Right kidney (tissue), 1 donor: Measurements from ENCODE around the gene FLVCR2.
A peak's percentile ranks its signal among the peaks of the same experiment; 100 is the strongest.
"Not testable (repeated sequence)": the region's sequence is repeated elsewhere in the genome, so short reads cannot be mapped to it uniquely, and the experiment has no call there.

Source experiments
- DNase-seq: peaks from one replicate; pipeline ENCODE4 v3.0.0-alpha.2; 2016

FLVCR2 gene

GRCh38 chr14:75591987-75592575 is 13.7 kb downstream of the FLVCR2 start:
- DNase-seq = no peak

- no peak for DNase-seq
Measured at GRCh38 chr14:75595226-75595625, 16.8 kb downstream of the FLVCR2 start.

- DNase-seq = no peak
Measured at GRCh38 chr14:75597149-75597548, 18.7 kb downstream of the FLVCR2 start.

GRCh38 chr14:75600100-75600499 is 21.7 kb downstream of the FLVCR2 start:
- not testable (repeated sequence) for DNase-seq

GRCh38 chr14:75601061-75601460 is 22.6 kb downstream of the FLVCR2 start:
- DNase-seq = not testable (repeated sequence)

- DNase-seq = no peak
Measured at GRCh38 chr14:75602503-75602902, 24.1 kb downstream of the FLVCR2 start.

- DNase-seq = peak; percentile 36
Measured at GRCh38 chr14:75604979-75605851, 26.8 kb downstream of the FLVCR2 start.

GRCh38 chr14:75605916-75606315 is 27.5 kb downstream of the FLVCR2 start:
- DNase-seq = no peak

- DNase-seq = no peak
Measured at GRCh38 chr14:75607044-75607443, 28.6 kb downstream of the FLVCR2 start.

GRCh38 chr14:75607842-75608640 is 29.6 kb downstream of the FLVCR2 start:
- DNase-seq = no peak

- no peak for DNase-seq
Measured at GRCh38 chr14:75609116-75609515, 30.7 kb downstream of the FLVCR2 start.

GRCh38 chr14:75609606-75610475 is 31.4 kb downstream of the FLVCR2 start:
- DNase-seq = no peak

- no peak for DNase-seq
Measured at GRCh38 chr14:75610834-75611233, 32.4 kb downstream of the FLVCR2 start.

- DNase-seq = no peak
Measured at GRCh38 chr14:75612157-75612556, 33.7 kb downstream of the FLVCR2 start.

- DNase-seq = no peak
Measured at GRCh38 chr14:75614179-75614578, 35.8 kb downstream of the FLVCR2 start.

- no peak for DNase-seq
Measured at GRCh38 chr14:75615200-75615599, 36.8 kb downstream of the FLVCR2 start.

- DNase-seq = no peak
Measured at GRCh38 chr14:75619548-75619947, 41.1 kb downstream of the FLVCR2 start.

- no peak for DNase-seq
Measured at GRCh38 chr14:75625034-75625433, 46.6 kb downstream of the FLVCR2 start.

GRCh38 chr14:75626396-75626795 is 48.0 kb downstream of the FLVCR2 start:
- DNase-seq = no peak

- no peak for DNase-seq
Measured at GRCh38 chr14:75626863-75627262, 48.4 kb downstream of the FLVCR2 start.

- DNase-seq = no peak
Measured at GRCh38 chr14:75627406-75627805, 49.0 kb downstream of the FLVCR2 start.

- no peak for DNase-seq
Measured at GRCh38 chr14:75628816-75629215, 50.4 kb downstream of the FLVCR2 start.
